ENCODE measurements around the gene GREB1L. TPM values are rescaled to one million over a fixed set of nuclear protein-coding genes. Genes with fewer than 3 reads are reported as not detected.
A peak's percentile ranks its signal among the peaks of the same experiment; 100 is the strongest.
"Not testable (repeated sequence)": the region's sequence is repeated elsewhere in the genome, so short reads cannot be mapped to it uniquely, and the experiment has no call there.

The GREB1L gene
- total and polyA plus RNA-seq, 2 donors from 2014 or later: 0.79 TPM; not detected in 1

DNA sequence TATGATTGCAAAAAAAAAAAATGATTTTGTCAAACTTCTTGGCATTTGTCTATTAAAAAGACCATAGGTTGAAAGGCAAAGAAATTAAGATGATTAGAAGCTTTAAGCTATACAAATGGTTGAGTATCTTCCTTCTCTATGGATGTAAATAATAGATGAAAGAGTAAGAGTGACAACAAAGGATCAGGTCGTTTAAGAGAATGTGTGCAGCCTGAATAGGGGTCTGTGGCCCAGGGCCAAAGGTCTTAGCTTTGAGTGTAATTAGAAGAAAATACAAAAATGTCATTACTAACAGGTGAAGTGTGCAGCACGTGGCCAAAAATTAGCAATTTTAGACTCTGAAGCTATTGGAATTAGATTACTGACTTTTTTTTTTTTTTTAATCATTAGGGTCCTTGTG, 122.4 kb downstream of the GREB1L start:
- no peaks in the 10 kb centered on the region for H3K9me3 ChIP-seq (ENCODE audit: control insufficient read depth in 2 of 3, insufficient read depth in 1 of 3, low read length in 3 of 3)
- no peaks in the 10 kb centered on the region for H3K27me3 ChIP-seq (ENCODE audit: control insufficient read depth, insufficient read depth, low read length)
- no peaks in the 10 kb centered on the region for H3K4me1 ChIP-seq (ENCODE audit: control insufficient read depth in 2 of 3, insufficient read depth in 2 of 3, low read depth in 1 of 3, low read length in 3 of 3)
- TF ChIP-seq CTCF (IDR thresholded peaks at IDR 0.05; ENCODE audit: borderline replicate concordance, extremely low read depth, insufficient read depth): no peak
- H3K27ac ChIP-seq (ENCODE audit: low read depth in 2 of 2, low read length in 2 of 2): no peak overlapping the region
- intact Hi-C loops (cut with DNase I): no loop called here
- FAIRE-seq: no peak
- no peaks in the 10 kb centered on the region for H3K36me3 ChIP-seq (ENCODE audit: control insufficient read depth in 2 of 3, insufficient read depth in 3 of 3, low read length in 3 of 3)
- DNase-seq: no peak
- no peak overlapping the region for H3K4me3 ChIP-seq (ENCODE audit: low read length in 3 of 3)
- H3K9ac ChIP-seq (ENCODE audit: low read length in 3 of 3): no peak overlapping the region

DNA sequence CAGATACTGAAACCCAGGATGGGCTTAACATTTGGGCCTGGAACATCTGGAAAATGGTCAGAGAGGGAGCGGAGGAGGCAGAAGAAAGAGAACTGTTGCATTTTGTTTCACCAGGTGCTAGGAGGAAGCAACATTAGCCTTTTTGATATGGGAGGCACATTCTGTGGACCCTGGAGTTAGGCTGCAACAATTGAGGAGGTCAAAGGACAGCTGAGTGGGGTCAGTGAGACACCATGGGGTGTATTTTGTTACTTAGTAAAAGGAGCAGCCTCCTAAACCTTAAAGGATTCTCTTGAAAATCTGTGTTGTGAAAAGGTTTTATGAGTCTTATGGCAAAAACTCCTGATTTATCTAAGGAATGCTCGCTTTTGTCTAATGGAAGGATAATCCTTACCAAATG, 124.9 kb downstream of the GREB1L start:
- H3K4me3 ChIP-seq (ENCODE audit: low read length in 3 of 3): no peak overlapping the region
- intact Hi-C loops (cut with DNase I): no loop called here
- H3K9me3 ChIP-seq (ENCODE audit: control insufficient read depth in 2 of 3, insufficient read depth in 1 of 3, low read length in 3 of 3): no peaks in the 10 kb centered on the region
- H3K27me3 ChIP-seq (ENCODE audit: control insufficient read depth, insufficient read depth, low read length): no peaks in the 10 kb centered on the region
- H3K9ac ChIP-seq (ENCODE audit: low read length in 3 of 3): no peak overlapping the region
- no peak overlapping the region for H3K27ac ChIP-seq (ENCODE audit: low read depth in 2 of 2, low read length in 2 of 2)
- no peaks in the 10 kb centered on the region for H3K36me3 ChIP-seq (ENCODE audit: control insufficient read depth in 2 of 3, insufficient read depth in 3 of 3, low read length in 3 of 3)
- H3K4me1 ChIP-seq (ENCODE audit: control insufficient read depth in 2 of 3, insufficient read depth in 2 of 3, low read depth in 1 of 3, low read length in 3 of 3): no peaks in the 10 kb centered on the region
- FAIRE-seq (no peak), DNase-seq (peak in 1 of 5 donors; percentile 16)
- TF ChIP-seq CTCF (IDR thresholded peaks at IDR 0.05; ENCODE audit: borderline replicate concordance, extremely low read depth, insufficient read depth): no peak

DNA sequence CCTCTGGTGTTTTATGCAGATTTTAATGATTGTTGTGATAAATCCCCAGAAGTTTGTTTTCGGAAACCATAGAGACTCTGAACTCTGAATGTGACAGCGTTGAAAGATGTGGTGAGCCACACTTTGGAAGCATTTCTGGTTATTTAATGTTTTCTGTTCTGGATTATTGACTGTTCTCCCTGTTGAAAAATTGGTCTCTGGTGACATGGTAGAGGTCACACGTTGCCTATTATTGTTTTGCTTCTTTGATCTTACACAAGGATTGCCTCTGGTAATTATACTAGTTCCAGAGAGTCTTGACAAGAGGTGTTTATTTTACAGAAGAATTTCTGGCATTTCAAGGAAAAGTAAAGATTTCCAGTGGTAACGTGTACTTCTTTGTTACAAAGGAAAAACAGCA, 127.1 kb downstream of the GREB1L start:
- Histone ChIP-seq H3K36me3 (ENCODE audit: control insufficient read depth in 2 of 3, insufficient read depth in 3 of 3, low read length in 3 of 3) (no peaks in the 10 kb centered on the region), H3K27me3 (ENCODE audit: control insufficient read depth, insufficient read depth, low read length) (no peaks in the 10 kb centered on the region), H3K4me3 (ENCODE audit: low read length in 3 of 3) (no peak overlapping the region), H3K9me3 (ENCODE audit: control insufficient read depth in 2 of 3, insufficient read depth in 1 of 3, low read length in 3 of 3) (no peaks in the 10 kb centered on the region), H3K27ac (ENCODE audit: low read depth in 2 of 2, low read length in 2 of 2) (no peak overlapping the region), H3K9ac (ENCODE audit: low read length in 3 of 3) (no peak overlapping the region), H3K4me1 (ENCODE audit: control insufficient read depth in 2 of 3, insufficient read depth in 2 of 3, low read depth in 1 of 3, low read length in 3 of 3) (no peaks in the 10 kb centered on the region)
- FAIRE-seq (no peak), DNase-seq (peak in 2 of 5 donors; percentile 38 to 66)
- intact Hi-C loops (cut with DNase I): no loop called here
- TF ChIP-seq CTCF (IDR thresholded peaks at IDR 0.05; ENCODE audit: borderline replicate concordance, extremely low read depth, insufficient read depth): no peak

GRCh38 chr18:21369597-21369996, 127.6 kb downstream of the GREB1L start:
- H3K36me3 ChIP-seq (ENCODE audit: control insufficient read depth in 2 of 3, insufficient read depth in 3 of 3, low read length in 3 of 3); intact Hi-C loops (cut with DNase I); FAIRE-seq; H3K27ac ChIP-seq (ENCODE audit: low read depth in 2 of 2, low read length in 2 of 2); H3K27me3 ChIP-seq (ENCODE audit: control insufficient read depth, insufficient read depth, low read length); H3K9me3 ChIP-seq (ENCODE audit: control insufficient read depth in 2 of 3, insufficient read depth in 1 of 3, low read length in 3 of 3); DNase-seq; H3K9ac ChIP-seq (ENCODE audit: low read length in 3 of 3); H3K4me1 ChIP-seq (ENCODE audit: control insufficient read depth in 2 of 3, insufficient read depth in 2 of 3, low read depth in 1 of 3, low read length in 3 of 3); H3K4me3 ChIP-seq (ENCODE audit: low read length in 3 of 3): not testable (repeated sequence)
